ENCODE measurements around the gene CDKN2B-AS1.

DNA sequence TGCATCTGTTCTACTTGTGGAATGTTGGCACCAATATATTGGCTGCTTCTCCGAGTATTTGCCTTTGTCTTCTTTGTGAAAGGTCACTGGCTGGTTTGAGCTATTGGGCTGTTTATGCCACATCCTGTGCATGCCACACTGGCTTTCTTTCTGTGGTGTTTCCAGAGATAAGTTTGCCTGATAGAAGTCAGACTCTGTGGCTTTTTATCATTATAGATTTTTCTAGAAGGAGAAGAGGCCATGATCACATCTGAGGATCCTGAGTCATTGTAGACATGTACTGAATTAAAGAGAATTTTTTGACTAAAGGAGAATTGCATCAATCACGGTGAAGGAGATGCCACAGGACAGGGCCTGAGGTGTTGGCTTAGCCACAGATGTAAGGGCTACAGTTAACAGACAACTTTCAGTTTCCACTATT, 41.0 kb downstream of the CDKN2B-AS1 start:
- TF ChIP-seq CTCF (IDR thresholded peaks at IDR 0.05 in 8 of 11, conservative IDR thresholded peaks at IDR 0.05 in 3 of 11), result no peak
- no peak for TF ChIP-seq POLR2AphosphoS5 (IDR thresholded peaks at IDR 0.05)
- TF ChIP-seq POLR2A (IDR thresholded peaks at IDR 0.05), result no peak
